SK-N-SH treated with all-trans-retinoic acid at 6 μM for 48 hours (cell line): ENCODE results near the gene NCK2.

ENCODE experiments used
- ARNTL ChIP-seq: fragments of 450-650 bp; formaldehyde crosslinking; IDR thresholded peaks from 2 replicates; pipeline ENCODE4 v1.5.0; 2020; ENCODE audit warnings: low read depth, mild to moderate bottlenecking, moderate library complexity, borderline replicate concordance
- ESRRG ChIP-seq: fragments of 250-450 bp; sonication (Bioruptor Pico); IDR thresholded peaks from 2 replicates; pipeline ENCODE4 v1.6.1; 2021; ENCODE audit warnings: mild to moderate bottlenecking
- OSR1 ChIP-seq: fragments of 250-450 bp; sonication (Bioruptor Pico); IDR thresholded peaks from 2 replicates; pipeline ENCODE4 v1.8.0; 2022; ENCODE audit warnings: moderate library complexity, mild to moderate bottlenecking, inconsistent platforms
- PPARA ChIP-seq: fragments of 250-450 bp; sonication (Bioruptor Pico); IDR thresholded peaks from 2 replicates; pipeline ENCODE4 v1.5.0; 2020; ENCODE audit warnings: mild to moderate bottlenecking, borderline replicate concordance
- RARB ChIP-seq: fragments of 250-450 bp; sonication (Bioruptor Pico); IDR thresholded peaks from 2 replicates; pipeline ENCODE4 v1.8.0; 2021; ENCODE audit warnings: mild to moderate bottlenecking, moderate library complexity

DNA sequence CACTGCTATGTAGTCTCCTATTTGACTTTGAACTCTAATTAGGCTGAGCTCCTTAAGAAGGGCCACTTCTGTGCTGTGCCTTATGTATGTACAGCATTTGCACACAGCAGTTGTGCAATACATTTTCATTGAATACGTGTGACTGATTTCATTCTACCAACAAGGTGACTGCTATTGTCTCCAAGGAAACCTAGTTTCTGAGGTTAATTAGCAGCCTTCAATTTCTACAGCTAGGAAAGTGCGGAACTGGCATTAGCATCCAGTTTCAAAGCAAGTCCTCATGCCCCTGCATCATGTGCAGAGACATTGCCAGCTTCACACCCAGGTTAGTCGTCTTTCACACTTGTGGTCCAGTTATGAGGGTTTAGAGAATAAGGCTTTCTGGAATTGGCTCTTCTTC is 58.6 kb downstream of the NCK2 start:
- TF ChIP-seq ARNTL (CRISPR knock-in tag): no peak
- TF ChIP-seq RARB: no peak
- TF ChIP-seq OSR1: no peak
- TF ChIP-seq ESRRG (CRISPR knock-in tag): no peak
- TF ChIP-seq PPARA (CRISPR knock-in tag): no peak
